Neural cell (in vitro differentiated cells): ENCODE measurements around the gene KCTD16. TPM values are rescaled to one million over a fixed set of nuclear protein-coding genes. Genes with fewer than 3 reads are reported as not detected.

Experiments
- H2AFZ ChIP-seq: fragments of 200-600, 300-800 bp; sonication (generic), shearing (Covaris generic); 2 replicates; pipeline ENCODE4 v1.6.0; 2014; ENCODE audit warnings: low read depth, mild to moderate bottlenecking, antibody characterized with exemption, low read length, moderate library complexity
- H3F3A ChIP-seq: fragments of 200-600 bp; shearing (Covaris generic); 2 replicates; pipeline ENCODE4 v1.6.1; 2016; ENCODE audit warnings: mild to moderate bottlenecking, moderate library complexity, mixed read lengths, antibody characterized with exemption, low read length; ENCODE audit not compliant: insufficient read depth, poor library complexity, severe bottlenecking
- H3K27ac ChIP-seq: fragments of 200-600, 300-800 bp; sonication (generic), shearing (Covaris generic); 2 replicates; pipeline ENCODE4 v1.5.1; 2014; ENCODE audit warnings: mild to moderate bottlenecking, low read length, moderate library complexity
- H3K27me3 ChIP-seq: fragments of 300-800, 200-600 bp; sonication (generic), shearing (Covaris generic); 2 replicates; pipeline ENCODE4 v1.6.0; 2014; ENCODE audit warnings: mild to moderate bottlenecking, low read depth, low read length, moderate library complexity; ENCODE audit not compliant: insufficient read depth
- H3K36me3 ChIP-seq: fragments of 300-800, 200-600 bp; sonication (generic), shearing (Covaris generic); 2 replicates; pipeline ENCODE4 v1.5.1; 2014; ENCODE audit warnings: mild to moderate bottlenecking, antibody characterized with exemption, low read length, moderate library complexity; ENCODE audit not compliant: insufficient read depth
- H3K4me2 ChIP-seq: fragments of 300-800, 200-600 bp; sonication (generic), shearing (Covaris generic); 2 replicates; pipeline ENCODE4 v1.6.0; 2014; ENCODE audit warnings: mild to moderate bottlenecking, low read length
- H3K4me3 ChIP-seq: fragments of 300-800, 200-600 bp; sonication (generic), shearing (Covaris generic); 2 replicates; pipeline ENCODE4 v1.5.1; 2014; ENCODE audit warnings: mild to moderate bottlenecking, low read length, moderate library complexity
- H3K79me2 ChIP-seq: fragments of 200-600 bp; shearing (Covaris generic); replicated peaks from 2 replicates; pipeline ENCODE4 v1.6.0; 2014; ENCODE audit warnings: mild to moderate bottlenecking, low read length, moderate library complexity; ENCODE audit not compliant: insufficient read depth
- H3K9ac ChIP-seq: fragments of 300-800, 200-600 bp; sonication (generic), shearing (Covaris generic); 2 replicates; pipeline ENCODE4 v1.6.1; 2016; ENCODE audit warnings: mild to moderate bottlenecking, low read length, mixed read lengths
- H3K9me2 ChIP-seq: fragments of 200-600 bp; shearing (Covaris generic); 2 replicates; pipeline ENCODE4 v1.6.1; 2016; ENCODE audit warnings: mild to moderate bottlenecking, low read length, mixed read lengths; ENCODE audit not compliant: insufficient read depth
- H3K9me3 ChIP-seq: fragments of 200-600, 300-800 bp; sonication (generic), shearing (Covaris generic); 2 replicates; pipeline ENCODE4 v1.6.1; 2016; ENCODE audit warnings: mild to moderate bottlenecking, mixed run types, low read length, moderate library complexity, mixed read lengths
- H4K20me1 ChIP-seq: fragments of 200-600 bp; shearing (Covaris generic); 2 replicates; pipeline ENCODE4 v1.6.1; 2016; ENCODE audit warnings: mild to moderate bottlenecking, mixed run types; ENCODE audit not compliant: insufficient read depth
- CTCF ChIP-seq: fragments of 450-650 bp; IDR thresholded peaks from 2 replicates; pipeline ENCODE4 v1.5.1; 2014; ENCODE audit warnings: antibody characterized with exemption, mild to moderate bottlenecking, moderate library complexity; ENCODE audit not compliant: poor library complexity, severe bottlenecking
- EP300 ChIP-seq: fragments of 450-650 bp; conservative IDR thresholded peaks from 2 replicates; pipeline ENCODE4 v1.6.1; 2014; ENCODE audit warnings: antibody characterized with exemption, mild to moderate bottlenecking, moderate library complexity; ENCODE audit not compliant: poor library complexity, severe bottlenecking
- EZH2 ChIP-seq: fragments of 200-600, 300-800 bp; shearing (Covaris generic), sonication (generic); IDR thresholded peaks from 2 replicates; pipeline ENCODE4 v1.6.1; 2014; ENCODE audit warnings: antibody characterized with exemption, low read length, borderline replicate concordance, mild to moderate bottlenecking; ENCODE audit not compliant: insufficient read depth, poor library complexity, severe bottlenecking
- MXI1 ChIP-seq: fragments of 450-650 bp; conservative IDR thresholded peaks from 2 replicates; pipeline ENCODE4 v1.6.1; 2014; ENCODE audit warnings: antibody characterized with exemption, mild to moderate bottlenecking; ENCODE audit not compliant: poor library complexity, severe bottlenecking
- POLR2AphosphoS5 ChIP-seq: IDR thresholded peaks from 2 replicates; pipeline ENCODE4 v1.6.1; 2012
- RAD21 ChIP-seq: fragments of 450-650 bp; conservative IDR thresholded peaks from 2 replicates; pipeline ENCODE4 v1.6.1; 2014; ENCODE audit warnings: antibody characterized with exemption, mild to moderate bottlenecking, moderate library complexity
- REST ChIP-seq: IDR thresholded peaks from 2 replicates; pipeline ENCODE4 v1.6.1; 2012; ENCODE audit warnings: borderline replicate concordance
- SMC3 ChIP-seq: fragments of 450-650 bp; conservative IDR thresholded peaks from 2 replicates; pipeline ENCODE4 v1.6.1; 2014; ENCODE audit warnings: antibody characterized with exemption, mild to moderate bottlenecking, moderate library complexity; ENCODE audit not compliant: poor library complexity
- TAF1 ChIP-seq: IDR thresholded peaks from 2 replicates; pipeline ENCODE4 v1.6.1; 2012; ENCODE audit warnings: low read depth
- polyA plus RNA-seq: library from polyadenylated mRNA; depleted of rRNA; stranded (reverse); fragments of >200 nt; gene quantifications from 2 replicates; pipeline ENCODE4 v1.2.3, GENCODE V29; 2014

The KCTD16 gene
- polyA plus RNA-seq, 1 donor from 2014 or later: 7.1 TPM

- Histone ChIP-seq H3K4me2 (no peak overlapping the region), H3K27me3 (no peaks in the 10 kb centered on the region), H3K9ac (no peak overlapping the region), H3K9me2 (no peaks in the 10 kb centered on the region), H3K36me3 (no peaks in the 10 kb centered on the region), H3F3A (no peaks in the 10 kb centered on the region), H2AFZ (no peak overlapping the region), H3K27ac (no peak overlapping the region), H3K79me2 (no peaks in the 10 kb centered on the region), H4K20me1 (no peaks in the 10 kb centered on the region), H3K9me3 (no peaks in the 10 kb centered on the region), H3K4me3 (no peak overlapping the region)
- TF ChIP-seq MXI1 (no peak), POLR2AphosphoS5 (no peak)
Observed at GRCh38 chr5:144385597-144385996, 214.9 kb downstream of the KCTD16 start.

GRCh38 chr5:144386315-144386714, 215.6 kb downstream of the KCTD16 start:
- no peaks in the 10 kb centered on the region for H3K79me2 ChIP-seq
- H2AFZ ChIP-seq: no peak overlapping the region
- no peaks in the 10 kb centered on the region for H3K36me3 ChIP-seq
- no peak for TF ChIP-seq EP300
- no peak for TF ChIP-seq RAD21
- no peak overlapping the region for H3K9ac ChIP-seq
- H3K27me3 ChIP-seq: no peaks in the 10 kb centered on the region
- no peaks in the 10 kb centered on the region for H4K20me1 ChIP-seq
- H3K9me3 ChIP-seq: no peaks in the 10 kb centered on the region
- no peaks in the 10 kb centered on the region for H3F3A ChIP-seq
- no peak overlapping the region for H3K4me3 ChIP-seq
- no peaks in the 10 kb centered on the region for H3K9me2 ChIP-seq
- H3K4me2 ChIP-seq: no peak overlapping the region
- H3K27ac ChIP-seq: no peak overlapping the region

GRCh38 chr5:144390133-144390532, 219.5 kb downstream of the KCTD16 start:
- Histone ChIP-seq H2AFZ (no peak overlapping the region), H3K9me3 (no peaks in the 10 kb centered on the region), H4K20me1 (no peaks in the 10 kb centered on the region), H3K9me2 (no peaks in the 10 kb centered on the region), H3K79me2 (no peaks in the 10 kb centered on the region), H3K9ac (no peak overlapping the region), H3K4me2 (no peak overlapping the region), H3F3A (no peaks in the 10 kb centered on the region), H3K4me3 (no peak overlapping the region), H3K27ac (no peak overlapping the region), H3K36me3 (no peaks in the 10 kb centered on the region), H3K27me3 (no peaks in the 10 kb centered on the region)
- no peak for TF ChIP-seq EZH2
- no peak for TF ChIP-seq CTCF
- no peak for TF ChIP-seq SMC3
- TF ChIP-seq TAF1: no peak
- TF ChIP-seq POLR2AphosphoS5: no peak
- TF ChIP-seq MXI1: no peak
- TF ChIP-seq RAD21: no peak
- TF ChIP-seq EP300: no peak
- TF ChIP-seq REST: no peak
